NCI-H82 (cell line): Measurements from ENCODE around the gene HLA-DQA2.
"Not testable (repeated sequence)": the region's sequence is repeated elsewhere in the genome, so short reads cannot be mapped to it uniquely, and the experiment has no call there.

ENCODE experiments used
- DNase-seq: peaks from one replicate; lab custom pipeline; 2025; lab: John Stamatoyannopoulos, UW

Gene HLA-DQA2

DNA sequence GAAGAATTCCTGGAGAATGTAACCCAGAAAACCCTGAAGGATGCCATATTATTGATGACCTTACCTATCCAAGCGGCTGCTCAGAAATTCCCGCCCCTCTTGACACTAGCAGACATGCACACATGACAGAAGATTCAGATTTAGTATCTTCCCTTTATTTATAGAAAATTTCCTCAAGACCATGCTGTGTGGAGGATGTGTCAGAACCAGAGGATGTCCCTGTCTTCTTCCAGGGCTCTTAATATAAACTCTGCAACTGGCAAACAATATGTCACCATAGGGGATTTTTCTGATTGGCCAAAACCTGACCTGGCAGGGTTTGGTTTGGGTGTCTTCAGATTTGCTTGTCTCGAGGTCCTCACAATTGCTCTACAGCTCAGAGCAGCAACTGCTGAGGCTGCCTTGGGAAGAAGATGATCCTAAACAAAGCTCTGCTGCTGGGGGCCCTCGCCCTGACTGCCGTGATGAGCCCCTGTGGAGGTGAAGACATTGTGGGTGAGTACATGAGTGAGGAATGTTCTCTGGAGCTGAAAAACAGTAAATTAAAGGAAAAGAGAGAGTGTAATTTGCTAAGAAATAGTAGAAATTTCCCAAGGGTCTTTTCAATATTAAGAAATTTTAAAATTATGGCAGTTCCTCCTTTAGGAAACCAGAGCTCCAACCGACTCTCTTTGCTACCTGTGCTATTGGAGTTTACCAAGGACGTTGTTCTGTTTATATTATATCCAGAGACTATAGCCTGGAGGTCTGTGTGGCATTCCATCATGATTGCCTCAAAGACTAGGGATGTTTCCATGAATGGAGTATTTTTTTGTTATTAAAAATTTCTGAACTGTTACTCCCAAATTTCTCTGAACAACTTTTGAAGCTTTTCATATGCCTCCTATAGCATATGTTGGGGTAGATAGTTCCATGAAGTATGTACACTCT is at the start of gene HLA-DQA2:
TSS of gene HLA-DQA2 (plus strand) at position 361 of the 930 bp plus-strand sequence. CDS start at position 414, 53 bp downstream.
- no peak for DNase-seq

- peak; percentile 63 for DNase-seq
Observed at GRCh38 chr6:32692019-32692418, 49.2 kb upstream of the HLA-DQA2 start.

- DNase-seq: no peak
Observed at GRCh38 chr6:32697031-32697430, 44.2 kb upstream of the HLA-DQA2 start.

DNA sequence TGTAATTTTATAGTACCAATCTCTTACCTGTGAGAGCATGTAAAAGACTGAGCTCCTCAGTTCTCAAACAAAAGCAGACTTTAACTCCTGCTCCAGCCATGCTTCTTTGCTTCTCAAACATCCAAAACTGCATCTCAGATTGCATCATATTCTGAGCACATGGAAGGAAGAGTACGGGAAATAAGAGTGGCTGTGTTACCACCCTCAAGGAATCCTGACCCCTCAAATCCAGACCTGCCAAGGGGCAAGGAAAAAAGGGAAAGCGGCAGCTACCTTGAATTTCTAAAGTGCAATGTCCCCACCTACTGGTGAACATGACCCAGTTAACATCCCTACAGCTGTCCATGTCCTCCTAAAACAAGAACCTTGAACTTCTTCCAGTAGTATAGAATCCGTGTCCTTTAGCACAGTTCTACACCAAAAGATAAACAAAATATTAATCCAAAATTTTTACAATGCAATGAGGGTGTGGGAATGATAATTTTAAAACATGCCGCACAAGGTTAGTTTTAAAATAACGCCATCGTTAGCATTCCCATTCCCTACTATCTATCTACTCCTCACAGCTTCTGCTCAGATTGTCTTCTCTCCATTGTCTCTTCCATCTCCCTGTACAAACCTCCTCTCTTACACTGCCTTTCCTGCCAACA is 40.7 kb upstream of the HLA-DQA2 start:
- DNase-seq: peak; percentile 82

DNA sequence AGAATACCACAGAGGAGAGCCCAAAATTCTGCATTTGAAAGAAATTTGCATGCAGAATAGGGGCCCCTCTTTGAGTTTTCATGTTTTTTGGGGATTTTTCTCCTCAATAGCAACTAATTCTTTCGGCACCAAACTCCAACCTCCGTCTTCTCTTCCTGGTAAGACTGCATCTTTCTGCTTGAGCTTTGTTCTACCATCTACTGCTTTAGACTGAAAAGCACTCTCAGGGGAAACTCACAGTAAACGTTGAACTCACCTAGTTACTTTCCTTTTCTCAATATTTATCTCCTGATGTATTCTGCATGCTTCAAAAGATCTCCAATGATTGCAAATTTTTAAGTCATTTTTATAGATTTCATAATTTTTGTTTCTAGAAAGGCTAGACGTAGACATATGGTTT is 37.8 kb upstream of the HLA-DQA2 start:
- no peak for DNase-seq

GRCh38 chr6:32705164-32705563 is 36.0 kb upstream of the HLA-DQA2 start:
- not testable (repeated sequence) for DNase-seq

- no peak for DNase-seq
Observed at GRCh38 chr6:32709625-32710024, 31.6 kb upstream of the HLA-DQA2 start.

DNA sequence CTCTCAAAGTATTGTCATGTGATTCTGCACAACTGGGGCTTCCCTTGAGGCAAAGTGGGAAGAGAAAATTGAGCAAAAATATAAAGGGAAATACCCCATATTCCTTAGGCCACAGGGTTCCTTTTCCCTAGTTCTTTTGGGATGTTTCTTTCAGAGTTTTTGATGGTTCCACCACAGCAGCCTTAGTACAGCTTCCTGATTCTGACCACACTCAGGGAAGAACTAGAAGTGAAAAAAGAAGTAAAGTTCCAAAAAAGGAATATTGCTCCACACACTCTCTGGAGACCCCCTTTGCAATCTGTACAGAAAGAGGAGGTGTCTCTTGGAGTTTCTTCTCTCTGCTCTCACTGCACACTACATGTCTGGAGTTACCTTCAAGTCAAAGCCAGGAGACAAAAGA is 27.9 kb upstream of the HLA-DQA2 start:
- DNase-seq: no peak

- DNase-seq: no peak
Observed at GRCh38 chr6:32716396-32716795, 24.8 kb upstream of the HLA-DQA2 start.

GRCh38 chr6:32718879-32719278 is 22.3 kb upstream of the HLA-DQA2 start:
- DNase-seq: no peak

DNA sequence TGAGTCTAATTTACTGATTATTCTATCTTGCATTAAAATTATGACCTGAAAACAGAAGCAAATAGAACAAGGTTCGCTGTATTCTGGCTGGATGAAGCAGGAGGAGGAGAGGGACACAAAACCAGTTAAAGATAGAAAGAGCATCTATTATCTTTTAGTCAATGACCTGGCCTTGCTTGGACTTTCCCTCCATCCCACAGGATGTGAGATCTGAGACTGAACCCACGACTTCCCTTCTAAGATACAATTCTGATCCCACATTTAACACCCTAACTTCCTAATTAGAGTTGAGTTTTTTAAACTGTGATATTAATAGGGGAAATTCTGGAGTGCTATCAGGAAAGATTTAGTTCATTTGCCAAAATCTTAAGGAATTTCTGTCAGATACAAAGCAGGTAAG is 3.1 kb upstream of the HLA-DQA2 start:
- no peak for DNase-seq

- DNase-seq: no peak
Observed at GRCh38 chr6:32742374-32742773, 1.2 kb downstream of the HLA-DQA2 start.

DNA sequence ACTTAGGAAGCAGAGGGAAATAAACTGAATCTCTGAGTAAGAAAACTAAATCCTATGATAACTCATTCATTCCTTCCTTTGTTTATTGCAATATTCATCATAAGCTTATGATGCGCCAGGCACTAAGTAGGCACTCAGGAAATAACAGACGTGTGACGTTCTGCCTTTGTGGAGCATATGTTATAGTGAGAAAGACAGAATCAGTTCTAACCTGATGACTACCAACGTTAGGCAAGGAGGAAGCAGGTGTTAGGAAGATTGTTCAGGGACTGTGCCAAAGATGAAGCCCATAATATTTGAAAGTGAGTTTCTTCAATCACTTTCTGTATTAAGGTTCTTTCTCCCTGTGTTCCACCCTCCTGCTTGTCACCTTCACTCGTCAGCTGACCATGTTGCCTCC is 3.6 kb downstream of the HLA-DQA2 start:
- DNase-seq: no peak

GRCh38 chr6:32745649-32746048 is 4.5 kb downstream of the HLA-DQA2 start:
- DNase-seq: not testable (repeated sequence)

DNA sequence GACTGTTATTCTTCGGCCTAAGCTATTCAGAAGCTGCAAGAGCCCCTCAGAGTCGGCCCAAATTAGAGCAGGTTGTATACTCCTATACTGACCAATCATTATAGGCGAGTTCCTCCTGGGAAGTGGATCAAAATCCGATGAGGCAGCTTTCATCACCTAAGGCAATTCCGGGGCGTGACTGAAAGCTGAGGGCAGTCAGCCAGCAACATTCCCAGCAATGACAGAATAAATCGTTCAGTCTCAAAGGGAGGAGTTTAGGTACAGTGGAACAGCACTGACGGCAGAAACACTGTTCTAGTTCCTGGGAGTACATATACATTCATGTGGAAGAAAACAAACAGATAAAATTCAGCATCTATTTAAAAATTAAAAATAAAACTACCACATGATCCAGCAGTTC is 11.4 kb downstream of the HLA-DQA2 start:
- no peak for DNase-seq

- DNase-seq: no peak
Observed at GRCh38 chr6:32759669-32760068, 18.5 kb downstream of the HLA-DQA2 start.

DNA sequence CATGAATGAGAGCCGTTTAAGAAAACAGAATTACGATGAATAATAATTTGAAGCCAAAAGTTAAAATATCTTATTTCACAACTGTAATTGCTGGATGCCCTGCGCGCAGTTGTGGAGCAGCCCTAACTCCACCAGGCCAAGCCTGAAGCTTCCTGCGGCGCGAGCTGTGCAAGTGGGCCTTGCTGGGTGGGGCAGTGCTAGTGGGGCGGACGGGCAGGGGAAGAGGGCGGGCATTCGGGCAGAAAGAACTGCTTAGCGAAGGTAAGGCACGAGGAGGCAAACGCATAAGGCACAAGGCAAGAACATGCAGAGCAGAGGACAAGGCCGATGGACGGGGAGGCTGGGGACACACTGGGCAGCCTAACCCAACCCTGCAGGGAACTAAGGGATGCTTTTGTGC is 19.9 kb downstream of the HLA-DQA2 start:
- DNase-seq: no peak

DNA sequence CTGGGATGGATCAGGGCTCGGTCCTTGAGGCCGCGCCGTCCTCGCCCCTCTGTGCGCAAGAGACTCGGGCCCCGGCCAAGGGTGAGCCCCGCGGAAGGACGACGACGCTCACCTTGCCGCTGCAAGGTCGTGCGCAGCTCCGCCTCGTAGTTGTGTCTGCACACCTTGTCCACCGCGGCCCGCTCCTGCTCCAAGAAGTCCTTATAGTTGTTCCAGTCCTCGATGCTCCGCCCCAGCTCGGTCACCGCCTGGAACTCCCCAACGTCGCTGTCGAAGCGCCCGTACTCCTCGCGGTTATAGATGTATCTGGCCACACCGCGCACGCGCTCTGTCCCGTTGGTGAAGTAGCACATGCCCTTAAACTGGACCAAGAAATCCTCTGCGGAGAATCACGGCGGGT is 20.4 kb downstream of the HLA-DQA2 start:
- no peak for DNase-seq

GRCh38 chr6:32763421-32763820 is 22.2 kb downstream of the HLA-DQA2 start, which contains the start of gene HLA-DQB2:
HLA-DQB2 (minus strand) TSS chr6:32763532; CDS start chr6:32763470, 62 bp downstream.
- peak; percentile 23 for DNase-seq

DNA sequence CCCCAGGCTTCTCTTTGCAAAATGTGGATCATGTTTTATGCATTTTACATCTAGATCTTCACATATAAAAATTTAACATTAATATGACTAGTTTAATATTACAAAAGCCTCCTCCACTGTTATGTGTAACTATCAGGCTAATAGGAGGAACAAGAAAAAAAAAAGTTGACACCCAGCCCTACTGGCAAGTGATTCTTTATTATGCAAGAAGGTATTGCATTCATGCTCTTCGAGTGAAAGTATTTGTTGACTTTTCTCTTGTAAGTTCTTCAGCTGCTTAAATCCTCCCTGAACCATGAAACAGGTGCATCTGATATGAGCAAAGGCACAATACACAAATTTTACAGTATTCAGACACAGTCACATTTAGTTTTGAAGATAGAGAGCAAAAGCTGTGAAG is 22.9 kb downstream of the HLA-DQA2 start:
- DNase-seq: no peak

- no peak for DNase-seq
Observed at GRCh38 chr6:32772656-32773055, 31.5 kb downstream of the HLA-DQA2 start.

- DNase-seq: no peak
Observed at GRCh38 chr6:32774426-32774825, 33.2 kb downstream of the HLA-DQA2 start.

DNA sequence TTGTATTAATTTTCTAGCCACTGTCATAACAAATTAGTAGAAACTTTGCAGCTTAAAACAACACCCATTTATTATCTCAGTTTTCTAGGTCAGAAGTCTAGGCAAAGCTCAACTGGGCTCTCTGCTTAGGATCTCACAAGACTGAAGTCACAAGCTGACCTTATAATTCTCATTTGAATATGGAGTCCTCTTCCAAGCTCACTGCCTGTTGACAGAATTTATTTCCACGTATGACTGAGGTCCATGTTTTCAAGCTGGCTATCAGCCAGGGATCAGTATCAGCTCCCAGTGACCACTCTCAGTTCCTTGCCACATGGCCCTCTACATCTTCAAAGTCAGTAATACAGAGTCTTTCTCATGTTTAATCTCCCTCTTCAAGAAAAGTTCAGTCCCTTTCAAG is 33.9 kb downstream of the HLA-DQA2 start:
- no peak for DNase-seq
